Measurements from ENCODE around the gene CFAP100.

The CFAP100 gene

DNA sequence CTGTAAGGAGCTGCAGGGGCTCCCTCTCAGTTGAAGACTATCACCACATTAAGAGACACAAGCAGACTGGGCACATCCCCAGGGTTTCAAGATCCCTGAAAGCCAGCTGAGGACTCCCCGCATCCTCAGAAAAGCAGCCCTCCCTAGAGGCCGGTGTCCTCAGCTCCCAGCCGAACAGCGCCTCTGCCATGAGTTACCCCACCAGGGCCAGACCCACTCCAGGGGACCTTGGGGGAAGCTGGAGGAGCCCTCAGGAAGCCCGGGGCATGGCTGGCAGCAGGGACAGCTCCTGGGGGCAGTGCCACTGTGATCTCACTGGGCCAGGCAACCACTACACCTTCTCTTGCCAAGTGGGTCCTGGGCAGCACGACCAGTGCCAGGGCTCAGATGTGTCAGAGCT lies 45.6 kb upstream of the CFAP100 start:
- DNase-seq (ENCODE audit: low read depth), result no peak
- TF ChIP-seq, protein P1, sequence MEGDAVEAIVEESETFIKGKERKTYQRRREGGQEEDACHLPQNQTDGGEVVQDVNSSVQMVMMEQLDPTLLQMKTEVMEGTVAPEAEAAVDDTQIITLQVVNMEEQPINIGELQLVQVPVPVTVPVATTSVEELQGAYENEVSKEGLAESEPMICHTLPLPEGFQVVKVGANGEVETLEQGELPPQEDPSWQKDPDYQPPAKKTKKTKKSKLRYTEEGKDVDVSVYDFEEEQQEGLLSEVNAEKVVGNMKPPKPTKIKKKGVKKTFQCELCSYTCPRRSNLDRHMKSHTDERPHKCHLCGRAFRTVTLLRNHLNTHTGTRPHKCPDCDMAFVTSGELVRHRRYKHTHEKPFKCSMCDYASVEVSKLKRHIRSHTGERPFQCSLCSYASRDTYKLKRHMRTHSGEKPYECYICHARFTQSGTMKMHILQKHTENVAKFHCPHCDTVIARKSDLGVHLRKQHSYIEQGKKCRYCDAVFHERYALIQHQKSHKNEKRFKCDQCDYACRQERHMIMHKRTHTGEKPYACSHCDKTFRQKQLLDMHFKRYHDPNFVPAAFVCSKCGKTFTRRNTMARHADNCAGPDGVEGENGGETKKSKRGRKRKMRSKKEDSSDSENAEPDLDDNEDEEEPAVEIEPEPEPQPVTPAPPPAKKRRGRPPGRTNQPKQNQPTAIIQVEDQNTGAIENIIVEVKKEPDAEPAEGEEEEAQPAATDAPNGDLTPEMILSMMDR (IDR thresholded peaks at IDR 0.05; ENCODE audit: low read depth, low read length, missing control alignments), result no peak
- H3K4me3 ChIP-seq (ENCODE audit: low read depth, low read length), result no peak overlapping the region

DNA sequence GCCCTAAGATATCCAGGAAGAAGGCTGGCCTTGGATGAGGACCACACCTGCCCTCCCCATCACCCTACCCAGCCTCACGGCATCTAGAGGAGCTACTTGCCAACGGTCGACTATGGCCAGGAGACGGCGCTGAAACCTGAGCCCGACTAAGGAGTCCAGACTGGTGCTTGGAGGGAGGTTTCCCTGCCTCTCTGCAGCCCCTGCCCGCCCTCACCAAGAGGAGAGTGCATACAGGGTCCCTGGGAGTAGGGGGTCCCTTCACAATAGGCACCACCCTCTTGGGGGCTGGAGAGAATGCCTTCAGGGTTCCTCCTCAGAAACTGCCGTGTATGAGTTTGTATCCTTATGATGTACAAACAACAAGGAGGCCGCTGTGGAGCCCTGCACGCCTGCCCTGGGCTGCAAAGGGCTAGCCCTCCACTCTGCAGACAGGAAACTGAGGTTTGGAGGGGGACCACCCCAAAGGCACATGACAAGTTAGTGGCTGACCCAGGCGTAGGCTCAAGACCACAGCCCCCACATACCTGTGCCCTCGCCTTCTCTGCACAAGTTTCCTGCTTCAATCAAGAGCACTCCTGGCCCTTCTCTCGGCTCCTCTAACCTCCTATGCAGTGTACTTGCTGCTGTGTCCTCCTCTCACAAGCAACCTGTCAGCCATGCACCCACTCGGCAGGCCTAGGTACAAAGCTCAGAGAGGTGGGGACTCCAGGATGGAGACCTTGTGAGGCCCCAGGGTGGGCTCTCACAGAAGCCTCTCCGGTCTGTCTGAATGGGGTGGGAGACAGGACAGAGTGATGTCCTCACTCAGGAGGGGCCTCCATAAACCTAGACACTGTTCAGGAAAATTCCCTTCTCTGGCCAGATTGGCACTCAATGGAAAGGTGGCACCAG lies 44.9 kb upstream of the CFAP100 start:
- no peak overlapping the region for H3K4me3 ChIP-seq (ENCODE audit: low read depth, low read length)
- DNase-seq (ENCODE audit: low read depth), result no peak
- TF ChIP-seq, protein P1 (IDR thresholded peaks at IDR 0.05; ENCODE audit: low read depth, low read length, missing control alignments), result no peak

DNA sequence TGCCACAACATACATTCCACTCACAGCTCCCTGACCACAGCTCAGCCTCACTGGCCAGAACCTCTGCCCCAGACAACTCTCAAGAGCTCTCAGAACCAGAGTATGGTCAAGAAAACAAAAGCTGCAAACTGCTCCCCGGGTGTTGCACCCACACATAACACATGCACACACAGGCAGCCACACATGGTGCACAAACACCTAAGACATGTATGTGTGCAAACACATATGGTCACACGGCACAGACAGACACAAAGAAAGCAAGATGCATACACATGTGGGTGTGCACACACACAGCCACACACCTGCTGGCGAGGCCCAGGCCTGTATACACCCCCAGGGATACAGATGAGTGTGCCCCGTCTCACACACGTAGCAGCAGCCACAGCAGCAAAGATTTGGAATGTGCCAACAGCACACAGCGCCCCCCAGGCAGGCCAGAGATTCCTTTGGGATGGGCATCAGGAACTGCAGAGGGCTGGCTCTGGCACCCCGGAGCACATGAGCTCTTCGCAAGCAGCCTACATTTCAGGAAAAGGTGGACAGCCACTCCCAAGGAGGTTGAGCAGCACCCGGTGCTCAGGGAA lies 44.1 kb upstream of the CFAP100 start:
- no peak for DNase-seq (ENCODE audit: low read depth)
- TF ChIP-seq, protein P1 (IDR thresholded peaks at IDR 0.05; ENCODE audit: low read depth, low read length, missing control alignments), result no peak
- H3K4me3 ChIP-seq (ENCODE audit: low read depth, low read length), result no peak overlapping the region

DNA sequence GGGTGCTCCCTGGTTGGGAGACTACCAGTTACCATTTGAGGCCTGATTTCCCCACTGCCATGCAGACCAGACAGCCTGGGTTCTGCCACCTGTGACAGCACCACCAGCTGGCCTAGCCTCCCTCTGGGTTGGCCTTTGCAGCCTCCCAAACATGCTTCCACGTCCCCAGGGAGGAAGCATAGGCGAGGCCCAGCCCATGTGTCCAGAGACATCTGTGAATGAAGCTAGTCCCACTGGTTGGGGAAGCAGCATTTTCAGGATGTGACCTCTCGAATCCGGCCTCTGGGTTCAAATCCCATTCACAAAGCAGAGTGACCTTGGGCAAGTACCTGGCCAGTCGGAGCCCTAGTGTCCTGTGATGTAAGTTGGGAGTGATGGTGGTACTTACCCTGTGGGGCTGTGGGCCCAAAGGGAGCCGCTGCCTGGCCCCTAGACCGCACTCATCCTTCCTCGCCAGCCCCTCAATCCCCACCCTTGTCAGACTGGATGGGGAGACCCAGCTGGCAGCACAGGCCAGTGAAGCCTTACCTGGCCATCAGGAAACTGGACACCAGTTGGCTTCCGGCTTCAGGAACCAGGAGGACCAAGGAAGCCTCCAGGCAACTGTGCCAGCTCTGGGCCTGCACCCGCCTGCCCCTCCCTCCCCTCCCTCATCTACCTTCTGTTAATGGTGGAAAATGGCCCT lies 43.5 kb upstream of the CFAP100 start:
- no peak for DNase-seq (ENCODE audit: low read depth)
- TF ChIP-seq, protein P1 (IDR thresholded peaks at IDR 0.05; ENCODE audit: low read depth, low read length, missing control alignments), result no peak
- no peak overlapping the region for H3K4me3 ChIP-seq (ENCODE audit: low read depth, low read length)

DNA sequence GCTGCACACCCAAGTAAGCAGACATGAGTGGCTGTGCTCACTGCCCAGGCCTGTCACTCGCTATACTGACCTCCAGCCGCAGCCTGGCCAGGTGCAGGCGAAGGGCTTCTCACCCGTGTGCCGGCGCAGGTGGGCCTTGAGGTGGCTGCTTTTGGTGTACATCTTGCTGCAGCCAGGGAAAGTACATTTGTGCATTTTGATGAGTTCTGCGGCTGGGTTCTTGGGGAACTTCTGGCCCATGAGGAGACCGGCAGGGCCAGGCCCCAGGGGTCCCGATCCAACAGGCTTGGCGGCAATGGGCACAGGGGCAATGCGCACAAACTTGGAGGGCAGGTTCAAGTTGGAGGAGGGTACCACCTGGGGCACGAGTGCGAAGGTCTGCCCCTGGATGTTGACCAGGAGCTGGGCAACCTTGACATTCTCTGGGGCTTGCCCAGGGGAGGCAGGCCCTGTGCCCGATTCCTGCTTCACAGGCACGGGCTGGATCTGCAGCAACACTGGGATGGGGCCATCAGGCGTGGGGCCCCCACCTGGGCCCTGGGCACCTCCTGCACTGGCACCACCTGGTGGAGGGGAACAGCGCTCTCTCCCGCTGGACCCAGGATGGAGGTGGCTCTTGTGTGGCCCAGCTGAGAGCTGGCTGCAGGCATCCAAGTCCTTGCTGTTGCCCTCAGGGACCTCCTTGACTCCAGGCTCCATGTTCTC lies 42.8 kb upstream of the CFAP100 start:
- TF ChIP-seq, protein P1 (IDR thresholded peaks at IDR 0.05; ENCODE audit: low read depth, low read length, missing control alignments), result peak; percentile 13
- DNase-seq (ENCODE audit: low read depth), result no peak
- no peak overlapping the region for H3K4me3 ChIP-seq (ENCODE audit: low read depth, low read length)

DNA sequence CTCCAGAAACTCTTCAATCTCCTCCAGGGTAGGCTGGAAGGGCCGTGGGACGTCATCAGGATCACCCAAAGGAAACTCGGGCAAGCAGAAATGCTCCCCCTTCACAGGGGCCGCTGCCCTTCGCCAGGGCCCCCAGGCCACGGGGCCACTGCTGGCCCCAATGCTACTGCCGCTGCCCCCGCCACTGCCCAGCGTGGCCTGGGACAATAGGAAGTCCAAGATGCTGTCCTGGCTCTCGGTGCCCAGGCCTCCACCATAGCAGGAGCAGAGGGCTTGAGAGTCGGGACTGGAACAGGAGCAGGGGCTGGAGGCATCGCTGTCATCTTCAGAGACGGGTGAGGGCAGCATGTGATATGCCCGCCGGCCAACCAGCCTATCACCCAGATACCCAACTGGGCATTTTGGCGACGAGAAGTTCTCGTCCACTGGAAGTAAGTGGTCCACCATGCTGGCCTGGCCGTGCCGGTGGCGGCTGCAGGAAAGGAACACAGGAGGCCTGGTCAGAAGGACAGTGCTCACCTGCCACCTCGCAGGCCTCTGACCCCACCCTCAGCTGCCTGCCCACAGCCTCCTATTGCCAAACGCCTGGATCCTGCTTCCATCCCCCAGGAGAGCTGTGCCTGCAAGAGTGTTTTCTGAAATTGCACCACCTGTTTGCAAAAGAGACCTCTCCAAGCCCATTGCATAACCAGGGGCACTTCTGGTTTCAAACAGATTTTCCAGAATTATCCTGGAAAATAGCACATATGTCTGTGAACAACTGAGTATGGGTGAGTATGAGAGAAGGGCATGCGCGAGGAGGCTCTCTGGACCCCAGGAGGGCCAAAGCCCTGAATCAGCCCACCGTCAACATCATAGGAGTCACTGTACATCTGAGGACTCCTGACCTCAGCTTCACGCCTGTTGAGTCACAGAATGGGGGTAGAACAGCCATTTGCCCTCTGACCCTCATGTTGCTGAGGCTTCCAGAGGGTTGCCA lies 41.9 kb upstream of the CFAP100 start:
- no peak overlapping the region for H3K4me3 ChIP-seq (ENCODE audit: low read depth, low read length)
- TF ChIP-seq, protein P1 (IDR thresholded peaks at IDR 0.05; ENCODE audit: low read depth, low read length, missing control alignments), result no peak
- no peak for DNase-seq (ENCODE audit: low read depth)

Measured in GM12864 (cell line).